Activated naive CD8-positive, alpha-beta T cell treated with anti-CD3 and anti-CD28 coated beads for 36 hours (primary cell): ENCODE measurements around the gene DUSP18. TPM values are rescaled to one million over a fixed set of nuclear protein-coding genes. Genes with fewer than 3 reads are reported as not detected.
"Not testable (repeated sequence)": the region's sequence is repeated elsewhere in the genome, so short reads cannot be mapped to it uniquely, and the experiment has no call there.

Experiments
- DNase-seq: peaks from one replicate; pipeline ENCODE4 v3.0.0; 2021
- H3K27ac Mint-ChIP-seq: one replicate; pipeline ENCODE4 v1.8.0; 2022; ENCODE audit warnings: mild to moderate bottlenecking, moderate library complexity, mixed read lengths
- H3K27me3 Mint-ChIP-seq: one replicate; pipeline ENCODE4 v1.8.0; 2022; ENCODE audit warnings: mild to moderate bottlenecking, mixed read lengths
- H3K36me3 Mint-ChIP-seq: one replicate; pipeline ENCODE4 v1.8.0; 2021; ENCODE audit warnings: mild to moderate bottlenecking, mixed read lengths
- H3K4me1 Mint-ChIP-seq: one replicate; pipeline ENCODE4 v1.8.0; 2021; ENCODE audit warnings: mixed read lengths
- H3K4me3 Mint-ChIP-seq: one replicate; pipeline ENCODE4 v1.8.0; 2022; ENCODE audit warnings: mild to moderate bottlenecking, moderate library complexity, mixed read lengths
- H3K9me3 Mint-ChIP-seq: one replicate; pipeline ENCODE4 v1.8.0; 2022; ENCODE audit warnings: mixed read lengths
- total RNA-seq, 2 experiments: library from RNA; stranded (reverse); gene quantifications; one replicate each; pipeline ENCODE4 v1.2.3, GENCODE V29; 2021

The DUSP18 gene
- total RNA-seq, 2 experiments from 2014 or later: 4.8 to 5.6 TPM

GRCh38 chr22:30635273-30636225 lies 32.1 kb downstream of the DUSP18 start, which contains the start of gene SLC35E4:
Gene SLC35E4, plus strand, starts transcription at chr22:30635781. Its CDS starts 670 bp downstream, at chr22:30636451.
- peaks cover 4% of the 10 kb centered on the region for H3K9me3 Mint-ChIP-seq
- H3K4me3 Mint-ChIP-seq: peak within 1 kb of the TSS; percentile 82
- H3K27me3 Mint-ChIP-seq: no peaks in the 10 kb centered on the region

GRCh38 chr22:30634471-30635233 lies 33.0 kb downstream of the DUSP18 start:
- Mint-ChIP-seq H3K4me1 (peaks cover 16% of the 10 kb centered on the region), H3K27ac (peak overlapping the region; percentile 88), H3K27me3 (no peaks in the 10 kb centered on the region), H3K4me3 (peak overlapping the region; percentile 74), H3K9me3 (peaks cover 4% of the 10 kb centered on the region), H3K36me3 (peaks cover 18% of the 10 kb centered on the region)
- peak; percentile 83 for DNase-seq

More at GRCh38 chr22:30635273-30636225, 32.1 kb downstream of the DUSP18 start, which contains the start of gene SLC35E4:
- DNase-seq: peak; percentile 96
- Mint-ChIP-seq H3K27ac (peak within 1 kb of the TSS; percentile 88), H3K4me1 (peaks cover 16% of the 10 kb centered on the region), H3K36me3 (peaks cover 19% of the 10 kb centered on the region)

GRCh38 chr22:30631469-30631868 lies 36.2 kb downstream of the DUSP18 start:
- not testable (repeated sequence) for H3K27me3 Mint-ChIP-seq, H3K9me3 Mint-ChIP-seq, H3K36me3 Mint-ChIP-seq, H3K4me3 Mint-ChIP-seq, H3K4me1 Mint-ChIP-seq, DNase-seq, H3K27ac Mint-ChIP-seq

- Mint-ChIP-seq H3K9me3 (no peaks in the 10 kb centered on the region), H3K27ac (no peak overlapping the region), H3K27me3 (no peaks in the 10 kb centered on the region), H3K4me3 (no peak overlapping the region), H3K36me3 (no peaks in the 10 kb centered on the region), H3K4me1 (no peaks in the 10 kb centered on the region)
- no peak for DNase-seq
Measured at GRCh38 chr22:30628491-30628890, 39.2 kb downstream of the DUSP18 start.

GRCh38 chr22:30627471-30627870 lies 40.2 kb downstream of the DUSP18 start:
- DNase-seq: no peak
- no peaks in the 10 kb centered on the region for H3K9me3 Mint-ChIP-seq
- H3K27ac Mint-ChIP-seq: no peak overlapping the region
- no peak overlapping the region for H3K4me3 Mint-ChIP-seq
- no peaks in the 10 kb centered on the region for H3K27me3 Mint-ChIP-seq
- no peaks in the 10 kb centered on the region for H3K4me1 Mint-ChIP-seq
- no peaks in the 10 kb centered on the region for H3K36me3 Mint-ChIP-seq

GRCh38 chr22:30626413-30626812 lies 41.3 kb downstream of the DUSP18 start:
- H3K9me3 Mint-ChIP-seq: no peaks in the 10 kb centered on the region
- no peak for DNase-seq
- peaks cover 3% of the 10 kb centered on the region for H3K27me3 Mint-ChIP-seq
- H3K27ac Mint-ChIP-seq: no peak overlapping the region
- no peak overlapping the region for H3K4me3 Mint-ChIP-seq
- no peaks in the 10 kb centered on the region for H3K36me3 Mint-ChIP-seq
- no peaks in the 10 kb centered on the region for H3K4me1 Mint-ChIP-seq

GRCh38 chr22:30619909-30620308 lies 47.8 kb downstream of the DUSP18 start:
- not testable (repeated sequence) for H3K4me3 Mint-ChIP-seq, H3K9me3 Mint-ChIP-seq, H3K36me3 Mint-ChIP-seq, H3K27me3 Mint-ChIP-seq, H3K27ac Mint-ChIP-seq, H3K4me1 Mint-ChIP-seq, DNase-seq

GRCh38 chr22:30617819-30618218 lies 49.9 kb downstream of the DUSP18 start:
- no peaks in the 10 kb centered on the region for H3K4me1 Mint-ChIP-seq
- H3K9me3 Mint-ChIP-seq: no peaks in the 10 kb centered on the region
- no peak for DNase-seq
- H3K27me3 Mint-ChIP-seq: peaks cover 3% of the 10 kb centered on the region
- H3K4me3 Mint-ChIP-seq: no peak overlapping the region
- H3K27ac Mint-ChIP-seq: no peak overlapping the region
- no peaks in the 10 kb centered on the region for H3K36me3 Mint-ChIP-seq

- Mint-ChIP-seq H3K4me3 (no peak overlapping the region), H3K36me3 (no peaks in the 10 kb centered on the region), H3K27ac (no peak overlapping the region), H3K27me3 (peaks cover 2% of the 10 kb centered on the region), H3K4me1 (no peaks in the 10 kb centered on the region), H3K9me3 (no peaks in the 10 kb centered on the region)
- no peak for DNase-seq
Measured at GRCh38 chr22:30615543-30615954, 52.1 kb downstream of the DUSP18 start.

- no peak overlapping the region for H3K27ac Mint-ChIP-seq
- peaks cover 5% of the 10 kb centered on the region for H3K27me3 Mint-ChIP-seq
- no peaks in the 10 kb centered on the region for H3K4me1 Mint-ChIP-seq
- no peak for DNase-seq
- H3K4me3 Mint-ChIP-seq: no peak overlapping the region
- H3K36me3 Mint-ChIP-seq: no peaks in the 10 kb centered on the region
- no peaks in the 10 kb centered on the region for H3K9me3 Mint-ChIP-seq
Measured at GRCh38 chr22:30614879-30615278, 52.8 kb downstream of the DUSP18 start.

- Mint-ChIP-seq H3K36me3 (no peaks in the 10 kb centered on the region), H3K4me1 (peaks cover 3% of the 10 kb centered on the region), H3K4me3 (no peak overlapping the region), H3K27ac (no peak overlapping the region), H3K27me3 (peaks cover 6% of the 10 kb centered on the region), H3K9me3 (no peaks in the 10 kb centered on the region)
- no peak for DNase-seq
Measured at GRCh38 chr22:30614268-30614667, 53.4 kb downstream of the DUSP18 start.

GRCh38 chr22:30612789-30613188 lies 54.9 kb downstream of the DUSP18 start:
- no peaks in the 10 kb centered on the region for H3K36me3 Mint-ChIP-seq

More at GRCh38 chr22:30612789-30613188, 54.9 kb downstream of the DUSP18 start:
- DNase-seq: no peak
- Mint-ChIP-seq H3K4me1 (peaks cover 10% of the 10 kb centered on the region), H3K27me3 (peaks cover 6% of the 10 kb centered on the region), H3K9me3 (no peaks in the 10 kb centered on the region), H3K4me3 (no peak overlapping the region), H3K27ac (no peak overlapping the region)
